Breast epithelium (tissue), 4 donors: ENCODE data around the gene CIAO3. TPM values are rescaled to one million over a fixed set of nuclear protein-coding genes. Genes with fewer than 3 reads are reported as not detected.
"Not testable (repeated sequence)": the region's sequence is repeated elsewhere in the genome, so short reads cannot be mapped to it uniquely, and the experiment has no call there.

ENCODE experiments used
- DNase-seq, 2 donors: peaks; one replicate each; pipeline ENCODE4 v3.0.0-alpha.2; 2019; ENCODE audit warnings: low spot score in 2 of 2
- H3K27ac ChIP-seq, 2 donors: fragments of 200-600 bp; sonication (generic) in 1 of 2; one replicate each; pipeline ENCODE4 v1.5.1; 2016 to 2019; ENCODE audit warnings: mild to moderate bottlenecking in 1 of 2
- H3K27me3 ChIP-seq, 2 donors: fragments of 200-600 bp; sonication (generic) in 1 of 2; one replicate each; pipeline versions ENCODE4 v1.5.1 to v1.6.0; 2017 to 2019; ENCODE audit warnings: control low read depth in 1 of 2, mild to moderate bottlenecking in 1 of 2
- H3K36me3 ChIP-seq: fragments of 200-600 bp; one replicate; pipeline ENCODE4 v1.5.1; 2019
- H3K4me1 ChIP-seq, 2 donors: fragments of 200-600 bp; sonication (generic); one replicate each; pipeline ENCODE4 v1.5.1; 2016 to 2019; ENCODE audit warnings: control low read depth in 1 of 2
- H3K4me3 ChIP-seq, 3 donors: fragments of 200-600 bp; sonication (generic); 1 replicate in 2 of 3; 2 replicates in 1 of 3; pipeline ENCODE4 v1.5.1; 2016 to 2019; ENCODE audit warnings: mild to moderate bottlenecking in 3 of 3, moderate library complexity in 2 of 3
- H3K9me3 ChIP-seq, 2 donors: fragments of 200-600 bp; sonication (generic) in 1 of 2; one replicate each; pipeline ENCODE4 v1.5.1; 2016 to 2019; ENCODE audit warnings: control low read depth in 1 of 2
- POLR2A ChIP-seq: fragments of 450-650 bp; IDR thresholded peaks from one replicate; pipeline ENCODE4 v1.6.1; 2016; ENCODE audit warnings: antibody characterized with exemption, mild to moderate bottlenecking, moderate library complexity
- POLR2AphosphoS5 ChIP-seq, 3 donors: sonication (generic); formaldehyde crosslinking; IDR thresholded peaks; one replicate each; pipeline ENCODE4 v1.6.1; 2017; ENCODE audit warnings: antibody characterized with exemption in 3 of 3
- intact Hi-C: fragments of 100-400 bp; cut with DNase I; formaldehyde crosslinking; loops from one replicate; pipeline ENCODE4 v1.15.1; 2023; ENCODE audit warnings: low total_unique reads
- total RNA-seq, 3 donors: library from RNA; depleted of rRNA; stranded (reverse); fragments of >200 nt; gene quantifications; one replicate each; pipeline ENCODE4 v1.1.0, GENCODE V29; 2016
- TF ChIP-seq, protein P1 (sequence below), 3 donors: fragments of 450-650 bp; IDR thresholded peaks; one replicate each; pipeline ENCODE4 v1.5.1; 2016 to 2017; ENCODE audit warnings: antibody characterized with exemption in 3 of 3, mild to moderate bottlenecking in 3 of 3, moderate library complexity in 3 of 3

The CIAO3 gene
- total RNA-seq, 3 donors from 2014 or later, result 23.0 to 43.2 (median 41.6) TPM

DNA sequence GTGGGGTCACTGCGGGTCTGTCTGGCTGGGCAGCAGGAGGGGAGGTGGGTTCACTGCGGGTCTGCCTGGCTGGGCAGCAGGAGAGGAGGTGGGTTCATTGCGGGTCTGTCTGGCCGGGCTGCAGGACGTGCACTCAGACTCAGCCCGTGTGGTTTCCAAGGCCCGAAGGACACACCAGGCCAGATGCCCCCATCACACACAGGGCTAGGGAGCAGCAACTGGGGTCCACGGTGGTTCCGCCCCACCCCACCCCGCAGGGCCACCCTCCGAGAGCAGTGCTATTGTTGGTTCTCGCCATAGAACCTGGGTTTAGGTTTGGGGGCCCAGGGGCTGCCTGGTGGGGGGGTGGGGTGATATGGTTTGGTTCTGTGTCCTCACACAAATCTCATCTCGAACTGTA is 5.8 kb upstream of the CIAO3 start:
- Histone ChIP-seq H3K4me1 (peaks cover 0 to 3% of the 10 kb centered on the region in 2 donors), H3K4me3 (no peak overlapping the region), H3K36me3 (no peaks in the 10 kb centered on the region), H3K27me3 (no peaks in the 10 kb centered on the region), H3K9me3 (no peaks in the 10 kb centered on the region), H3K27ac (no peak overlapping the region)
- no peak for TF ChIP-seq POLR2AphosphoS5 (IDR thresholded peaks at IDR 0.05)
- TF ChIP-seq, protein P1, sequence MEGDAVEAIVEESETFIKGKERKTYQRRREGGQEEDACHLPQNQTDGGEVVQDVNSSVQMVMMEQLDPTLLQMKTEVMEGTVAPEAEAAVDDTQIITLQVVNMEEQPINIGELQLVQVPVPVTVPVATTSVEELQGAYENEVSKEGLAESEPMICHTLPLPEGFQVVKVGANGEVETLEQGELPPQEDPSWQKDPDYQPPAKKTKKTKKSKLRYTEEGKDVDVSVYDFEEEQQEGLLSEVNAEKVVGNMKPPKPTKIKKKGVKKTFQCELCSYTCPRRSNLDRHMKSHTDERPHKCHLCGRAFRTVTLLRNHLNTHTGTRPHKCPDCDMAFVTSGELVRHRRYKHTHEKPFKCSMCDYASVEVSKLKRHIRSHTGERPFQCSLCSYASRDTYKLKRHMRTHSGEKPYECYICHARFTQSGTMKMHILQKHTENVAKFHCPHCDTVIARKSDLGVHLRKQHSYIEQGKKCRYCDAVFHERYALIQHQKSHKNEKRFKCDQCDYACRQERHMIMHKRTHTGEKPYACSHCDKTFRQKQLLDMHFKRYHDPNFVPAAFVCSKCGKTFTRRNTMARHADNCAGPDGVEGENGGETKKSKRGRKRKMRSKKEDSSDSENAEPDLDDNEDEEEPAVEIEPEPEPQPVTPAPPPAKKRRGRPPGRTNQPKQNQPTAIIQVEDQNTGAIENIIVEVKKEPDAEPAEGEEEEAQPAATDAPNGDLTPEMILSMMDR (IDR thresholded peaks at IDR 0.05), result no peak
- no peak for TF ChIP-seq POLR2A
- intact Hi-C loops, result no loop called here
- no peak for DNase-seq

DNA sequence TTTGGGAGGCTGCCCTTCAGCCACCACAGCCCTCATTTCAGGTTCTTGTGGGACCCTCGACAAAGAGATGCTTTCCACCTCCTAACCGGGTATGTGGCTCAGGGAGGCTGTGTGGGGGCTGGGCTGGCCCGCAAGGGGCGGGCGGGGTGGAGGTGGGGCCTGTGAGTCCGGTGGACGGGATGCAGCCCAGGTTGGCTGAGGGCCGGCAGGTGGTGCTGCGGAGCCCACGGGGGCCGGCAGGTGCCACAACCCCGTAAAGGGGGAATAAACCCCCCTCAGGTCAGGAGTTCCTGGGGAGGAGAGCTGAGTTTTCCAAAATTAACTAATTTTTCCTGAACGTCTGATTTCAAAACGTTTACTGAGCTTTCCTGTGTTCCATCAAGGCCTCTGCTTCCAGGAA is 4.9 kb upstream of the CIAO3 start:
- H3K27me3 ChIP-seq, result no peaks in the 10 kb centered on the region
- no peak overlapping the region for H3K4me3 ChIP-seq
- H3K4me1 ChIP-seq, result peaks cover 0 to 3% of the 10 kb centered on the region in 2 donors
- H3K9me3 ChIP-seq, result no peaks in the 10 kb centered on the region
- intact Hi-C loops, result no loop called here
- no peaks in the 10 kb centered on the region for H3K36me3 ChIP-seq
- DNase-seq, result no peak
- TF ChIP-seq, protein P1 (IDR thresholded peaks at IDR 0.05), result peak in 1 of 3 donors; percentile 19
- TF ChIP-seq POLR2A, result no peak
- no peak overlapping the region for H3K27ac ChIP-seq

DNA sequence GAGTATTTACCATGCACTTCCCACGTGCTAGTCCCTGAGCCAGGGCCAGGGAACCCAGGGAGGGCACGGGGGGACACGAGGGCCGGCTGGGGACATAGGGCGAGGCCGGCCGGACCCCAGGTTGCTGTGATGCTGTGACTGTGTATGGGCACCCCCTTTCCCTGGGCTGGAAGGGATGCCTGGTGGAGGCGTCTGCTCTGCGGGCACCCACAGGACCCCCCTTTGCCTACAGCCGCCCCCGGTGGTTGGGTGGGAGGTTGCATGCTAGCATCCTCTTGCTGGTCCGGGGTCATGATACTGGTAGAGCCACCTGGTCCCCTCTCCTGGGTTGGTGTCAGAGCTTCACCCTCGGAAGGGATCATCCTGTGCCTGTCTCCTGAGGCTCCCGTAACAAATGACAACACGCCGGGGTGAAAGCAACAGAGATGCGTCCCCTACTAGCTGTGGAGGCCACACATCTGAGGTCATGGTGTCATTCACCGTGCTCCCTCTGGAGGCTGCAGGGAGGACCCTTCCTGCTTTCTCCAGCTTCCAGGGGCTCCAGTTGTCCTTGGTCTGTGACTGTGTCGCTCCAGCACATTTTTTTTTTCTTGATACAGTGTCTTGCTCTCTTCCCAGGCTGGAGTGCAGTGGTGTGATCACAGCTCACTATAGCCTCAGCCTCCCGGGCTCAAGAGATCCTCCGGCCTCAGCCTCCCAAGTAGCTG is 3.1 kb upstream of the CIAO3 start:
- H3K9me3 ChIP-seq, result no peaks in the 10 kb centered on the region
- TF ChIP-seq, protein P1 (IDR thresholded peaks at IDR 0.05), result no peak
- no peak for TF ChIP-seq POLR2AphosphoS5 (IDR thresholded peaks at IDR 0.05)
- no peak for TF ChIP-seq POLR2A
- no peak overlapping the region for H3K27ac ChIP-seq
- no peak for DNase-seq
- H3K27me3 ChIP-seq, result no peaks in the 10 kb centered on the region
- no peak overlapping the region for H3K4me3 ChIP-seq
- H3K4me1 ChIP-seq, result peaks cover 0 to 7% of the 10 kb centered on the region in 2 donors
- H3K36me3 ChIP-seq, result no peaks in the 10 kb centered on the region
- intact Hi-C loops, result no loop called here

DNA sequence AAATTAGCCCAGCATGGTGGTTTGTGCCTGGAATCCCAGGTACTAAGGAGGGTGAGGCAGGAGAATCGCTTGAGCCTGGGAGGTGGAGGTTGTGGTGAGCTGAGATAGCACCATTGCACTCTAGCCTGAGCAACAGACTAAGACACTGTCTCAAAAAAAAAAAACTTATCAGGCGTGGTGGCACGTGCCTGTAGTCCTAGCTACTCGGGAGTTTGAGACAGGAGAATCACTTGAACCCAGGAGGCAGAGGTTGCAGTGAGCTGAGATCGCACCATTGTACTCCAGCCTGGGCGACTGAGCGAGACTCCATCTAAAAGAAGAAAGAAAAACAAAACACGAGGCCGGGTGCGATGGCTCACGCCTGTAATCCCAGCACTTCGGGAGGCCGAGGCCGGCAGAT is 2.1 kb upstream of the CIAO3 start:
- H3K27me3 ChIP-seq, H3K27ac ChIP-seq, intact Hi-C loops, H3K4me3 ChIP-seq, DNase-seq, H3K4me1 ChIP-seq, H3K9me3 ChIP-seq, H3K36me3 ChIP-seq: not testable (repeated sequence)

DNA sequence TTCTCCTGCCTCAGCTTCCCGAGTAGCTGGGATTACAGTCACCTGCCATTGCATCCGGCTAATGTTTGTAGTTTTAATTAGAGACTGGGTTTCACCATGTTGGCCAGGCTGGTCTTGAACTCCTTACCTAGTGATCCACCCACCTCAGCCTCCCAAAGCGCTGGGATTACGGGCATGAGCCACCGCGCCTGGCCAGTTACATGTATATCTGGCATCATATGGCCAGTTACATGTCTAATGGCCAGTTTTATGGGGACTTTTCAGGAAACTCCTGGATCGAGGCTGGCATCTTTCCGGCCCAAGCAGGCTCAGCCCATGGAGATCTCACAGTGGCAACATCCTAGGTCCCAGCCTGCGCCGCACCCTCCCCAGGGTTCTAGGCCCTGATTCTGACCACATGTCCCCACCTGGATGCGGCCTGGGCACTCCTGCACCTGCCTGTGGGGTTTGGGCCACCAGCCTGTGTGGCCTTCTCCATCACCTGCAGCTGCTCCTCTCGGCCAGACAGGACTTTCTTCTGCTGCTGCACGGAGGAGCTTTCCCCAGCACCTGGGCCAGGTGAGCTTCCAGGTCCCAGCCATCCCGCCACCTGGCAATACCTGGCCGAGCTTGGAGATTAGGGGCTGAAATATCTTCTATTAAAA is 1.3 kb upstream of the CIAO3 start:
- Histone ChIP-seq H3K27ac (no peak overlapping the region), H3K27me3 (no peaks in the 10 kb centered on the region), H3K4me1 (peaks cover 0 to 7% of the 10 kb centered on the region in 2 donors), H3K9me3 (no peaks in the 10 kb centered on the region), H3K4me3 (no peak overlapping the region), H3K36me3 (no peaks in the 10 kb centered on the region)
- TF ChIP-seq POLR2A (no peak), POLR2AphosphoS5 (IDR thresholded peaks at IDR 0.05) (no peak)
- TF ChIP-seq, protein P1 (IDR thresholded peaks at IDR 0.05), result no peak
- intact Hi-C loops, result no loop called here
- no peak for DNase-seq
